ENCODE results near the gene SMARCAD1.

Gene SMARCAD1

DNA sequence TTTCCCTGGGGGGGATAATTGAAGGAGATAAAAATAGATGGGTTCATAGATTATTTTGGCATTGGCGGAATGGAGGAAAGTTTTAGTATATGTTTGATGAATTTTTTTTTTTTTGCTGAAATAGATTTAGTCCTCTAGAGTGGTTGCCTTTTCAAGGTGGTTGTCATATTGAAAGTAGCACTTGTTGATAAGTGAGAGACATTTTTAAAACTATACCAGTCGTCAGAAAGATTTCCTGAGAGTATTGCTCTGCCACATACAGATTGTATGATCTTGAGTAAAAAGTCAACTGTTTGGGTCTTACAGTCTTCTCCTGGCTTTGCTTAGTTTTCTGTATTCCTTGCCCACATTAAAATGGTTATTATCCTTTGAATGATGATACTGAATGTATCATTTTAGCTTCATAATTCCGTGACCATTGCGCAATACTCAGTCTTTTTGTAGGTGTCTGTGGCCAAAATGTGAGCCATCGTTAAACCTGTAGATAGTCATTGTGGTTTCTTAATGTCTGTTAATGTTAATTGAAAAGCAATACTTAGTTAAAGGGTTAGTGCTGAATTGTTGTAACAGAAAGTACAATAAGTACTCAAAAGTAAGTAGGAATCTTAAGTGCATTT is 7.1 kb downstream of the SMARCAD1 start:
- Mint-ChIP-seq H3K27me3 (ENCODE audit: low read depth) (no peaks in the 10 kb centered on the region), H3K9me3 (no peaks in the 10 kb centered on the region), H3K4me3 (no peak overlapping the region), H3K36me3 (ENCODE audit: low read depth) (peaks cover 52% of the 10 kb centered on the region), H3K27ac (peak overlapping the region; percentile 58), H3K4me1 (ENCODE audit: low read depth) (peaks cover 40% of the 10 kb centered on the region)

DNA sequence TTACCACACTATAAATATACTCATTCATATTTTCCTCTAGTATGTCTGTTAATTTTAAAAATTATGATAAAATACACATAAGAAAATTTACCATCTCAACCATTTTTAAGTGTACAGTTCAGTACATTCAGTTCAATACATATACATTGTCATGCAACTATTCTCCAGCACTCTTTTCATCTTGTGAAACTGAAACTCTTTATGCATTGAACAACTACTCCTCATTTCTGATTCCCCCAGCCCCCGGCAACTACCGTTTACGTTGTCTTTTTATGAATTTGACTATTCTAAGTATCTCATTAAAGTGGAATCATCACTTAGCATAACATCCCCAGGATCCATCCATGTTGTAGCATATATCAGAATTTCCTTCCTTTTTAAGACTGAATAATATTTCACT is 8.7 kb downstream of the SMARCAD1 start:
- H3K9me3 Mint-ChIP-seq = no peaks in the 10 kb centered on the region
- peak overlapping the region; percentile 2 for H3K27ac Mint-ChIP-seq
- H3K4me1 Mint-ChIP-seq (ENCODE audit: low read depth) = peaks cover 36% of the 10 kb centered on the region
- H3K27me3 Mint-ChIP-seq (ENCODE audit: low read depth) = no peaks in the 10 kb centered on the region
- H3K36me3 Mint-ChIP-seq (ENCODE audit: low read depth) = peaks cover 48% of the 10 kb centered on the region
- H3K4me3 Mint-ChIP-seq = no peak overlapping the region

- Mint-ChIP-seq H3K36me3 (ENCODE audit: low read depth) (peaks cover 34% of the 10 kb centered on the region), H3K4me3 (no peak overlapping the region), H3K4me1 (ENCODE audit: low read depth) (peaks cover 25% of the 10 kb centered on the region), H3K27ac (no peak overlapping the region), H3K9me3 (no peaks in the 10 kb centered on the region), H3K27me3 (ENCODE audit: low read depth) (no peaks in the 10 kb centered on the region)
Observed at GRCh38 chr4:94219402-94219801, 11.7 kb downstream of the SMARCAD1 start.

- Mint-ChIP-seq H3K4me3 (no peak overlapping the region), H3K9me3 (no peaks in the 10 kb centered on the region), H3K27me3 (ENCODE audit: low read depth) (no peaks in the 10 kb centered on the region), H3K4me1 (ENCODE audit: low read depth) (peaks cover 11% of the 10 kb centered on the region), H3K27ac (no peak overlapping the region), H3K36me3 (ENCODE audit: low read depth) (peaks cover 27% of the 10 kb centered on the region)
Observed at GRCh38 chr4:94221916-94222315, 14.3 kb downstream of the SMARCAD1 start.

DNA sequence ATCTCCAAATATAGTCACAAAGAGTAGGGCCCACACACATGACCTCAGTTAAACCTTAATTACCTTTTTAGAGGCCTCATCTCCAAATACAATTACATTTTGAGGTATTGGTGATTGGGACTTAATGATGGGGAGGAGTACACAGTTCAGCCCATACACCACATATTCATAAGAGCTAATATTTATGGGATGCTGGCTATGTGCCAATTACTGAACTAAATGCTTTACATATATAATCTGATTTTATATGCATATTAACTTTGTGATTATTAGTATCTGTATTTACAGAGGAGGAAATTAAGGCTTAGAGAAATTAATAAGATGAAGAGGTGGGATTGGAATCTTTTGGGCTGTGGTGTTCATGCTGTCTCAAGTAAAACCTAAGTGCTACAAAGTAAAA is 17.8 kb downstream of the SMARCAD1 start:
- Mint-ChIP-seq H3K4me3 (no peak overlapping the region), H3K36me3 (ENCODE audit: low read depth) (peaks cover 23% of the 10 kb centered on the region), H3K27me3 (ENCODE audit: low read depth) (no peaks in the 10 kb centered on the region), H3K9me3 (no peaks in the 10 kb centered on the region), H3K27ac (no peak overlapping the region), H3K4me1 (ENCODE audit: low read depth) (peaks cover 7% of the 10 kb centered on the region)

GRCh38 chr4:94226763-94227162 is 19.1 kb downstream of the SMARCAD1 start:
- H3K27ac Mint-ChIP-seq = no peak overlapping the region
- H3K36me3 Mint-ChIP-seq (ENCODE audit: low read depth) = peaks cover 22% of the 10 kb centered on the region
- no peak overlapping the region for H3K4me3 Mint-ChIP-seq
- no peaks in the 10 kb centered on the region for H3K27me3 Mint-ChIP-seq (ENCODE audit: low read depth)
- H3K4me1 Mint-ChIP-seq (ENCODE audit: low read depth) = peaks cover 6% of the 10 kb centered on the region
- no peaks in the 10 kb centered on the region for H3K9me3 Mint-ChIP-seq

DNA sequence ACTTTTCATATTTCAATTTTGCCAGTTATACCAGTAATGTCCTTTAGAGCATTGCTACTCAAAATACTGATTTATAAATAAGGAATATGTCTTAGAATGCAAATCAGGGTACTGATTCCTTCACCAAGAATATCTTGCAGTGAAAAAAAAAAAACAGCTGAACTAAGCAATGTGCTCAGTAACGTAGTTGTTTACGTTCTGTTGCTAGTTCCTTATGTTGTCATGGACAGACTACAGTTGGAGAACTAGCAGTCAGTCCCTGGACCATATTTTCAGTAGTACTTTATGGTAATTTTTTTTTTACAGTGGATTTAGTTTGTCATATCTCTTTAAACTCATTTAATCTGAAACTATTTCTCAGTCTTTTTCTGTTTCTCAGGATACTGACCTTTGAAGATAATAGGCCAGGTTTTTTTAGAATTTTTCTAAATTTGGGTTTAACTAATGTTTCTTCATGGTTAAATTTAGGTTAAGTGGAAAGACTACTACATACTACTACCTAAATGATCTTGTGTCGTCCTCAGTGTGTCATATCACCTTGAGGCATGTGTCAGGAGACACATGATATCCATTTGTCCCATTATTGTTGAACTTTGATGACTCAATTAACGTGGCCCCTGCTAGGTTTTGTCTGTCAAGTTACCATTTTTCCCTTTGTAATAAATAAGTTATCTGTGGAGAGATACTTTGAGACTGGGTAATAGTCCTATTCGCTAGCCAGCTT is 21.0 kb downstream of the SMARCAD1 start:
- Mint-ChIP-seq H3K4me1 (ENCODE audit: low read depth) (peaks cover 6% of the 10 kb centered on the region), H3K9me3 (no peaks in the 10 kb centered on the region), H3K27me3 (ENCODE audit: low read depth) (no peaks in the 10 kb centered on the region), H3K4me3 (no peak overlapping the region), H3K36me3 (ENCODE audit: low read depth) (peaks cover 20% of the 10 kb centered on the region), H3K27ac (no peak overlapping the region)

DNA sequence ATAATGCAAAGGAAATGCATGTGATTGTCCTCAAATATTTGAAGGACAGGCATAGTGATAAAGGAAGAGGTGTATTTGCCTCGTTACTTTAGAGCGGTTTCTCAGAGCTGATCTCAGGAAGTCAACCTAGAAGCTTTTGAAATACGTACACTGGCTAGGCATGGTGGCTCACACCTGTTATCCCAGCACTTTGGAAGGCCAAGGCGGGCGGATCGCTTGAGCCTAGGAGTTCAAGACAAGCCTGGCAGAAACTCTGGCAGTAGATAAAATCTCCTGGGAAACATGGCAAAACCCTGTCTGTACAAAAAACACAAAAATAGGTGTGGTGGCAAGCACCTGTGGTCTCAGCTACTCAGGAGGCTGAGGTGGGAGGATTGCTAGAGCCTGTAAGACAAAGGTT is 24.9 kb downstream of the SMARCAD1 start:
- Mint-ChIP-seq H3K4me3 (no peak overlapping the region), H3K4me1 (ENCODE audit: low read depth) (peaks cover 6% of the 10 kb centered on the region), H3K27me3 (ENCODE audit: low read depth) (no peaks in the 10 kb centered on the region), H3K27ac (no peak overlapping the region), H3K9me3 (no peaks in the 10 kb centered on the region), H3K36me3 (ENCODE audit: low read depth) (peaks cover 7% of the 10 kb centered on the region)

DNA sequence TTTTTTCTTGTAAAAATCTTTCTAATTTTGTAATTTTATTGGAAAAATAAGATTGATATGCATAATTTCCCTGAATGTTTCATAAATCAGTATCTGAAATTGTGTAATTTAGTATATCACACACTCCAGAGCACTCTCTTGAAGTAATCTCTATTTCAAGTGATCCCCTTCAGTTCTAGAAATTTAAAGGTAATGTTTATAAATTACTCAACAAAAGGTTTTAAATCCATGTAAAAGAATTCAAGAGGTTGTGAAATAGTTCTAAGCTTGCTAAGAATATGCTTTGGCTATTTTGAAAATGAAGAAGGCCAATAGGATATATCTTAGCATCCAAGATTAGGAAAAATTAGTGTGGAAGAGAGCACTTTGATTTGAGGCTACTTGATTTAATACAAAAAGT is 28.2 kb downstream of the SMARCAD1 start:
- Mint-ChIP-seq H3K36me3 (ENCODE audit: low read depth) (peaks cover 8% of the 10 kb centered on the region), H3K27me3 (ENCODE audit: low read depth) (no peaks in the 10 kb centered on the region), H3K4me3 (no peak overlapping the region), H3K4me1 (ENCODE audit: low read depth) (peaks cover 3% of the 10 kb centered on the region), H3K9me3 (no peaks in the 10 kb centered on the region), H3K27ac (no peak overlapping the region)

DNA sequence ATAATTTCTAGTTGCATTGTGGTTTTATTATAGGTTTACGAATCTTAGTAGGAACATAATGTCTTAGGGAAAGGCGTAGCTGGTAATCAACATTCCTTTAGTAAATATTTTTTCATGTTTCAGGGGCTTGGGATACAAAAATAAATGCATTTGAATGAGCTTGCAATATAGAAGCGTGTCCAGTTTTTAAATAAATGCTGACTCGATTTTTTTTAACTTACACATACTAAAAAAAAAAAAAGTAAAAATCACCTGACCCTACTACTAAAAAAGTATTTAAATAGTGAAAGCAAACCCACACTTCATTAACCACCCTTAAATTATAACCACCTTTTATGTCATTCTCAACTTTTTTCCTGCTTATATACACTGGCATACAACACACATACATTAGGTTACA is 29.6 kb downstream of the SMARCAD1 start:
- H3K4me3 Mint-ChIP-seq = no peak overlapping the region
- H3K36me3 Mint-ChIP-seq (ENCODE audit: low read depth) = peaks cover 8% of the 10 kb centered on the region
- no peaks in the 10 kb centered on the region for H3K27me3 Mint-ChIP-seq (ENCODE audit: low read depth)
- H3K4me1 Mint-ChIP-seq (ENCODE audit: low read depth) = no peaks in the 10 kb centered on the region
- no peaks in the 10 kb centered on the region for H3K9me3 Mint-ChIP-seq
- no peak overlapping the region for H3K27ac Mint-ChIP-seq

- H3K9me3 Mint-ChIP-seq = no peaks in the 10 kb centered on the region
- H3K27ac Mint-ChIP-seq = no peak overlapping the region
- no peak overlapping the region for H3K4me3 Mint-ChIP-seq
- H3K27me3 Mint-ChIP-seq (ENCODE audit: low read depth) = no peaks in the 10 kb centered on the region
- peaks cover 12% of the 10 kb centered on the region for H3K36me3 Mint-ChIP-seq (ENCODE audit: low read depth)
- H3K4me1 Mint-ChIP-seq (ENCODE audit: low read depth) = no peaks in the 10 kb centered on the region
Observed at GRCh38 chr4:94238160-94238559, 30.5 kb downstream of the SMARCAD1 start.

DNA sequence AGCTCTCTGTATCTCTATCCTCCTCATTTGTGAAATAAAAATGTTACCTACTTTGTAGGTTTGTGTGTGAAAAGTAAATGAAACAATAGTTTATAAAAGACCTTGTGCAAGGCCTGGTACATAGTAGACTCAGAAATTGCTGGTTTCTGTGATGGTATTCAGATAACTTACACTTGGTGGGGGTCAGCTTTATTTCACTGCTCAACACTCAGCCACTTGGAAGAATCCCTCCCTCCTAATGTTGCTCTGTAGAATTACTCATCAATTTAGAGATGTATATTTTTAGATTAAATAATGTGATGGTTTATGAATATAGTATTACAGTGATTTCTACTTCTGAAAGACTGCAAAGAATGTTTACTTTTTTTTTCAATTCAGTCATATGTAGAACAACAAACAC is 32.7 kb downstream of the SMARCAD1 start:
- peaks cover 22% of the 10 kb centered on the region for H3K36me3 Mint-ChIP-seq (ENCODE audit: low read depth)
- no peaks in the 10 kb centered on the region for H3K4me1 Mint-ChIP-seq (ENCODE audit: low read depth)
- H3K4me3 Mint-ChIP-seq = no peak overlapping the region
- no peaks in the 10 kb centered on the region for H3K9me3 Mint-ChIP-seq
- H3K27ac Mint-ChIP-seq = no peak overlapping the region
- H3K27me3 Mint-ChIP-seq (ENCODE audit: low read depth) = no peaks in the 10 kb centered on the region

- no peak overlapping the region for H3K27ac Mint-ChIP-seq
- peaks cover 28% of the 10 kb centered on the region for H3K36me3 Mint-ChIP-seq (ENCODE audit: low read depth)
- peaks cover 4% of the 10 kb centered on the region for H3K4me1 Mint-ChIP-seq (ENCODE audit: low read depth)
- H3K27me3 Mint-ChIP-seq (ENCODE audit: low read depth) = no peaks in the 10 kb centered on the region
- H3K9me3 Mint-ChIP-seq = no peaks in the 10 kb centered on the region
- no peak overlapping the region for H3K4me3 Mint-ChIP-seq
Observed at GRCh38 chr4:94244087-94244828, 36.6 kb downstream of the SMARCAD1 start.

DNA sequence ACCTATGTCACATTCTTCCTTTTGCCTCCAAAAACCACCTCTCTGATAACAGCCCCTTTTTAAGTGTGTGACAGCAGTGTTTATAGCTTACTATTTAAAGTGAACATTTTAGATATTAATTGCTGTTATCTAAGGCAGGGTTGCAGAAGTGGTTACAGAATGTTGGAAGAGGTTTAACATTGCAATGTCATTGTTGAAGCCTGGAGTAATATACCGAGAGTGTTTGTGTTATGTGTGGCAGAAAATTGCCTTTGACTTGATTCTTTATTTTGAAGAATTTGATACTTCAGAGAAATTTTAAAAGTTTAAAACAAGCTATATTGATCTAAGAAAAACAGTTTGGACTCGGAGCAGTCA is 37.1 kb downstream of the SMARCAD1 start:
- Mint-ChIP-seq H3K4me3 (no peak overlapping the region), H3K27ac (no peak overlapping the region), H3K36me3 (ENCODE audit: low read depth) (peaks cover 31% of the 10 kb centered on the region), H3K9me3 (no peaks in the 10 kb centered on the region), H3K4me1 (ENCODE audit: low read depth) (peaks cover 7% of the 10 kb centered on the region), H3K27me3 (ENCODE audit: low read depth) (no peaks in the 10 kb centered on the region)

DNA sequence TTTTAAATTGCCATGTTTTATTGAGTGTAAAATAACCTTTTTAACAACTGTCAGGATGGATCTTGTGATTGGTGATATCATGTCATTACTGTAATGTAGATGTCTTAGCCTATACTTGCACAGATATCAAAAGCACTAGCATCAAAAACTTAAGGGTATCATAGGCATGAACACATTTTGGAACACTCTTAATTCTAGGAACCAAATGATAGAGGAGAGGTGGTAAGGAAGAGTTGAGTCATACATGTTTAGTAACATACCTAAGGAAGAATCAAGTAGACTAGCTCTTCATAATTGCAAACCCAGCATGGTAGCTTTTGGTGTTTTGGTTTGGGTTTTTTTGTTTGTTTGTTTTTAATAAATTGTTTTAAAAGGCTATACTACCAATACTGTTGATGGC is 43.4 kb downstream of the SMARCAD1 start:
- no peak overlapping the region for H3K4me3 Mint-ChIP-seq
- peaks cover 36% of the 10 kb centered on the region for H3K36me3 Mint-ChIP-seq (ENCODE audit: low read depth)
- peaks cover 10% of the 10 kb centered on the region for H3K4me1 Mint-ChIP-seq (ENCODE audit: low read depth)
- no peak overlapping the region for H3K27ac Mint-ChIP-seq
- no peaks in the 10 kb centered on the region for H3K9me3 Mint-ChIP-seq
- H3K27me3 Mint-ChIP-seq (ENCODE audit: low read depth) = no peaks in the 10 kb centered on the region
